ENCODE measurements around the gene DGKB.

DGKB gene

DNA sequence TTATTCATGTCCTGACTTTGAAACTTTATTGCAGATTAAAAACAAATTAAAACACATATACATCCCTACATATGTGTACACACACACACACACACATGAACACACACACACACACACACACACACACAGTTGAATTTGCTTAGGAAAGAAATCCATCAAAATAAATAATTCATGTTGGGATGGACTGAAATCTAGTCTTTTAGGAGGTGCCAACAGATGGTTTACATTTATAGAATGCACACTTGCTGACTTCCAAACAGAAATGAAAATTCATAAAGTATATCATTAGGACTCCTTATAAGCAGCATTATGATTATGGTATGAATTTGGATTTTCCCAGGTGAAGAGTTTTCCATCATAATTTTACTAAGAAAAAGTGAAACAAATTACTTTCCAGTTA is 642.5 kb downstream of the DGKB start:
- FAIRE-seq (no peak), DNase-seq (ENCODE audit: insufficient read length, low spot score) (no peak)
- TF ChIP-seq POLR2AphosphoS5 (IDR thresholded peaks at IDR 0.05; ENCODE audit: low read depth, low read length) = no peak
- no peak for TF ChIP-seq PAX5 (IDR thresholded peaks at IDR 0.05; ENCODE audit: insufficient read depth, low read length, severe bottlenecking)
- TF ChIP-seq TAF1 (IDR thresholded peaks at IDR 0.05; ENCODE audit: low read depth, low read length) = no peak
- no peak for TF ChIP-seq SPI1 (IDR thresholded peaks at IDR 0.05; ENCODE audit: low read depth, low read length)
- no peak for TF ChIP-seq POU2F2 (IDR thresholded peaks at IDR 0.05; ENCODE audit: low read depth, low read length)

GRCh38 chr7:14258861-14259260 is 643.7 kb downstream of the DGKB start:
- TF ChIP-seq POLR2AphosphoS5 (IDR thresholded peaks at IDR 0.05; ENCODE audit: low read depth, low read length) (no peak), POU2F2 (IDR thresholded peaks at IDR 0.05; ENCODE audit: low read depth, low read length) (no peak), PAX5 (IDR thresholded peaks at IDR 0.05; ENCODE audit: insufficient read depth, low read length, severe bottlenecking) (no peak), SPI1 (IDR thresholded peaks at IDR 0.05; ENCODE audit: low read depth, low read length) (no peak), POLR2A (IDR thresholded peaks at IDR 0.05; ENCODE audit: low read depth, low read length) (no peak), TAF1 (IDR thresholded peaks at IDR 0.05; ENCODE audit: low read depth, low read length) (no peak)
- FAIRE-seq = no peak
- DNase-seq (ENCODE audit: insufficient read length, low spot score) = no peak

DNA sequence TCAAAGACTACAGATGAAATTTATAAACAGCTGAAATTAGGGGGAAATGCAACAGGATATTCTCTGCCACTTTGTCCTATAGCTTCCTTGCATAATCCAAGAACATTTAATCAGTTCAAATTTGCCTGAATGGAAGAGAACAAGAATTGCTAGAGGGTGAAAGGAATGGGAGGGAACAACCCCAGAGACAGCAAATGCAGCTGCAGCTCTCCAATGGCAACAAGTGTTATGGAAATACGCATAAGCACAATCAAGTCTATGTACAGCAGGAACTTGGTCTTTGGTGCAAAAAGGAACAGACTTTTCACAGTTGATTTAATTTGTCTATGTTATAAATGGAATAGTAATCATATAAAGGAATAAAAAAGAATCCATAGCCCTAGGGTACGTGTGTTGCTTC is 644.1 kb downstream of the DGKB start:
- TF ChIP-seq POLR2AphosphoS5 (IDR thresholded peaks at IDR 0.05; ENCODE audit: low read depth, low read length) (no peak), POU2F2 (IDR thresholded peaks at IDR 0.05; ENCODE audit: low read depth, low read length) (no peak), PAX5 (IDR thresholded peaks at IDR 0.05; ENCODE audit: insufficient read depth, low read length, severe bottlenecking) (no peak), TAF1 (IDR thresholded peaks at IDR 0.05; ENCODE audit: low read depth, low read length) (no peak), POLR2A (IDR thresholded peaks at IDR 0.05; ENCODE audit: low read depth, low read length) (no peak), SPI1 (IDR thresholded peaks at IDR 0.05; ENCODE audit: low read depth, low read length) (no peak)
- FAIRE-seq (no peak), DNase-seq (ENCODE audit: insufficient read length, low spot score) (no peak)

- FAIRE-seq (no peak), DNase-seq (ENCODE audit: insufficient read length, low spot score) (no peak)
- TF ChIP-seq POLR2A (IDR thresholded peaks at IDR 0.05; ENCODE audit: low read depth, low read length) (no peak), POU2F2 (IDR thresholded peaks at IDR 0.05; ENCODE audit: low read depth, low read length) (no peak), SPI1 (IDR thresholded peaks at IDR 0.05; ENCODE audit: low read depth, low read length) (no peak)
These were observed 650.1 kb downstream of the DGKB start for GRCh38 chr7:14252458-14252857.

DNA sequence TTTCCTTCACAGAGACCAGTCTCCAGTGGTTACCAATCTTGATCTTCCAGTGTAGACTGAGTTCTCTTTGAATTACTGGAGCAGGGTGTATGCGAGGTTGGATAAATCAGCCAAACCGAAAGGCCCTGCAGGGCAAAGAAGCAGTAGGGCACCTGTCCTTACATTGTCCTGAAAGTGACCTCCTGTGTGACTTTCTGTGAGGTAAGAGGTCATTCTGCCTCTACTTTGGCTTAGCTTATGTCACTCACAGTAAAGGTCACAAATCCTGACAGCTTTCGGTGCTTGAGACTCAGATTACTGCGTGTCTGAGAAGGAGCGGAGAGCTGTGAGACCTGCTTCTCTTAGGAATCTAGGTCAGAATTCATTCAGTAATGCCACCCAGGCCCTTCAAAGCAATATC is 660.4 kb downstream of the DGKB start:
- FAIRE-seq (no peak), DNase-seq (ENCODE audit: insufficient read length, low spot score) (no peak)
- no peak for TF ChIP-seq POLR2A (IDR thresholded peaks at IDR 0.05; ENCODE audit: low read depth, low read length)
- no peak for TF ChIP-seq POLR2AphosphoS5 (IDR thresholded peaks at IDR 0.05; ENCODE audit: low read depth, low read length)
- no peak for TF ChIP-seq TAF1 (IDR thresholded peaks at IDR 0.05; ENCODE audit: low read depth, low read length)
- TF ChIP-seq POU2F2 (IDR thresholded peaks at IDR 0.05; ENCODE audit: low read depth, low read length) = no peak
- TF ChIP-seq SPI1 (IDR thresholded peaks at IDR 0.05; ENCODE audit: low read depth, low read length) = no peak
- no peak for TF ChIP-seq PAX5 (IDR thresholded peaks at IDR 0.05; ENCODE audit: insufficient read depth, low read length, severe bottlenecking)

GRCh38 chr7:14236834-14237233 is 665.7 kb downstream of the DGKB start:
- no peak for FAIRE-seq
- no peak for DNase-seq (ENCODE audit: insufficient read length, low spot score)
- TF ChIP-seq TAF1 (IDR thresholded peaks at IDR 0.05; ENCODE audit: low read depth, low read length) = no peak
- TF ChIP-seq SPI1 (IDR thresholded peaks at IDR 0.05; ENCODE audit: low read depth, low read length) = no peak
- TF ChIP-seq POLR2A (IDR thresholded peaks at IDR 0.05; ENCODE audit: low read depth, low read length) = no peak
- no peak for TF ChIP-seq POLR2AphosphoS5 (IDR thresholded peaks at IDR 0.05; ENCODE audit: low read depth, low read length)
- no peak for TF ChIP-seq POU2F2 (IDR thresholded peaks at IDR 0.05; ENCODE audit: low read depth, low read length)
- no peak for TF ChIP-seq PAX5 (IDR thresholded peaks at IDR 0.05; ENCODE audit: insufficient read depth, low read length, severe bottlenecking)

- no peak for DNase-seq (ENCODE audit: insufficient read length, low spot score)
- no peak for FAIRE-seq
- TF ChIP-seq POU2F2 (IDR thresholded peaks at IDR 0.05; ENCODE audit: low read depth, low read length) = no peak
These were observed 667.5 kb downstream of the DGKB start for GRCh38 chr7:14235056-14235455.

DNA sequence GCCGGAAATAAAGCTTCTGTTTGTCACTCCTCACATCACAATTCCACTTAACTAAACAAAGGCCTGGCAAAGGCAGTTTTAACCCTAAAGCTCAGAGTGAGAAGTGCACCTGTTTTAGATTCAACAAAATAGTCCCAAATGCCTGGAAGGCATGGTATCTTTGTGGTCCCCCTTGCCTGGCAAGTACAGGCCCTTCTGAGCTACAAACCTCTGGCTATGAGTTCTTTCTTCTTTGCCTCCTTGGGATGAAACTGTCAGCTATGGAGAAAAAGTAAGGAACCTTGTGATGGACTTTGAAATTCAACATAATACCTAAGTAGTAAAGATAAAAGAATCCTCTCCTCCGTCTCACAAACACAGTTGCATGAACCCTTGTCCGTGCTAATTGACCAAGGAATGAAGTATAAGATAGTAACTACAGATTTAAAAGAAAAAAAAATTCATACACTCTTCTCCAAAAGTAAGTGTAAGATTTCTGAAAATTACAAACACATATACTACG is 668.6 kb downstream of the DGKB start:
- no peak for DNase-seq (ENCODE audit: insufficient read length, low spot score)
- no peak for FAIRE-seq
- TF ChIP-seq TAF1 (IDR thresholded peaks at IDR 0.05; ENCODE audit: low read depth, low read length) (no peak), POLR2AphosphoS5 (IDR thresholded peaks at IDR 0.05; ENCODE audit: low read depth, low read length) (no peak), POLR2A (IDR thresholded peaks at IDR 0.05; ENCODE audit: low read depth, low read length) (no peak)

DNA sequence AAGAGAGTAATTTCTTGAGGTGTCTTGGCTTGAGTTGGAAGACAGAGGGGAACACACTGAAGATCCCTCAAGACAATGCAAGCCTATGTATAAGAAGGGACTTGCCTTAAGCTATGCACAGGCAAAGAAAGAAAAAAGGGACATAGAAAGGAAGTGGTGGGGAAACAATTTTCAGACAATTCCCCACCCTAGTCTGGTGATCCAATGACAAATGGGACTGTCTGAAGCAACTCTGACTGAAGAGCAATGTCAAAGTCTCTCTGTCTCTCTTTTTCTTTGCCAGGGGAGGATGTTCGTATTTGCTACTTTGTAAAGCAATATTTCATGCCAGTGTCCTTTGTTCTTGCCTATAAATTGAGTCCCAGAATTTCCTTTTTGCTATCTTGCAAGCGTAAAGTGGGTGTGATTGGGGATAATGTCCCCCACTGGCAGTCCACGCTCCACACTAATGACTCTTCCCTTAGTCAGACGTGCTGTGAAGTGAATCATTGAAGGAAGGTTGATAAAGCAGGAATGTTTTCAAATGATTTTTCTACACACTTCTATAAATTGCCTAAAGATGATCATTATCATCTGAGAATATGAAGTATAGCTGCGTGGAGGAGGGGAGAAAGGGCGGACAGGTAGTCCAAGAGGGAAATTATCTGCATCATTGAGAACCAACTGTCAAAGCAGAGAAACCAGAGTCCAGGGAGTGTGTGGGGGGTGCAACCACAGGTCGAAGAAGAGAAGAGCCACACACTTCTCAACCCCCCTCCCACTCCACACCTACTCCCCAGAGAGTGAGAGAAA is 669.3 kb downstream of the DGKB start:
- TF ChIP-seq TAF1 (IDR thresholded peaks at IDR 0.05; ENCODE audit: low read depth, low read length) (no peak), POLR2A (IDR thresholded peaks at IDR 0.05; ENCODE audit: low read depth, low read length) (no peak), PAX5 (IDR thresholded peaks at IDR 0.05; ENCODE audit: insufficient read depth, low read length, severe bottlenecking) (no peak), POU2F2 (IDR thresholded peaks at IDR 0.05; ENCODE audit: low read depth, low read length) (no peak), SPI1 (IDR thresholded peaks at IDR 0.05; ENCODE audit: low read depth, low read length) (no peak), POLR2AphosphoS5 (IDR thresholded peaks at IDR 0.05; ENCODE audit: low read depth, low read length) (no peak)
- DNase-seq (ENCODE audit: insufficient read length, low spot score) (no peak), FAIRE-seq (no peak)

GRCh38 chr7:14229047-14229446 is 673.5 kb downstream of the DGKB start:
- no peak for TF ChIP-seq POLR2AphosphoS5 (IDR thresholded peaks at IDR 0.05; ENCODE audit: low read depth, low read length)
- TF ChIP-seq POLR2A (IDR thresholded peaks at IDR 0.05; ENCODE audit: low read depth, low read length) = no peak
- no peak for TF ChIP-seq TAF1 (IDR thresholded peaks at IDR 0.05; ENCODE audit: low read depth, low read length)
- no peak for TF ChIP-seq SPI1 (IDR thresholded peaks at IDR 0.05; ENCODE audit: low read depth, low read length)
- no peak for TF ChIP-seq PAX5 (IDR thresholded peaks at IDR 0.05; ENCODE audit: insufficient read depth, low read length, severe bottlenecking)
- no peak for TF ChIP-seq POU2F2 (IDR thresholded peaks at IDR 0.05; ENCODE audit: low read depth, low read length)
- DNase-seq (ENCODE audit: insufficient read length, low spot score) (no peak), FAIRE-seq (no peak)
